Vagina (tissue), 2 donors: Measurements from ENCODE around the gene ABCF2. TPM values are rescaled to one million over a fixed set of nuclear protein-coding genes. Genes with fewer than 3 reads are reported as not detected.

ENCODE experiments used
- DNase-seq, 2 donors: peaks; one replicate each; pipeline ENCODE4 v3.0.0-alpha.2; 2017; ENCODE audit errors: extremely low spot score in 2 of 2
- H3K27ac ChIP-seq: fragments of 200-600 bp; sonication (generic); one replicate; pipeline ENCODE4 v1.5.1; 2019
- H3K27me3 ChIP-seq: fragments of 200-600 bp; sonication (generic); one replicate; pipeline ENCODE4 v1.5.1; 2019
- H3K36me3 ChIP-seq, 2 donors: fragments of 200-600 bp; sonication (generic); one replicate each; pipeline ENCODE4 v1.5.1; 2017 to 2019
- H3K4me1 ChIP-seq: fragments of 200-600 bp; sonication (generic); one replicate; pipeline ENCODE4 v1.5.1; 2019
- H3K4me3 ChIP-seq, 2 donors: fragments of 200-600 bp; sonication (generic); 1 replicate in 1 of 2; 2 replicates in 1 of 2; pipeline ENCODE4 v1.5.1; 2016 to 2019
- H3K9me3 ChIP-seq: fragments of 200-600 bp; sonication (generic); one replicate; pipeline ENCODE4 v1.5.1; 2019
- CTCF ChIP-seq, 3 experiments: fragments of 450-650 bp in 2 of 3; fragments of 200-600 bp in 1 of 3; sonication (generic) in 1 of 3; IDR thresholded peaks; one replicate each; pipeline ENCODE4 v1.5.1; 2017 to 2019; ENCODE audit warnings: antibody characterized with exemption in 3 of 3, mild to moderate bottlenecking in 2 of 3, moderate library complexity in 2 of 3
- POLR2A ChIP-seq, 2 donors: fragments of 450-650 bp; IDR thresholded peaks; one replicate each; pipeline ENCODE4 v1.6.1; 2017; ENCODE audit warnings: antibody characterized with exemption in 2 of 2, mild to moderate bottlenecking in 2 of 2, moderate library complexity in 2 of 2
- POLR2AphosphoS5 ChIP-seq, 2 donors: sonication (generic); formaldehyde crosslinking; IDR thresholded peaks; one replicate each; pipeline ENCODE4 v1.9.0; 2017; ENCODE audit warnings: antibody characterized with exemption in 2 of 2, mild to moderate bottlenecking in 2 of 2, low read depth in 1 of 2; ENCODE audit not compliant: insufficient read depth in 1 of 2
- intact Hi-C: fragments of 100-400 bp; cut with DNase I; formaldehyde crosslinking; loops from one replicate; pipeline ENCODE4 v1.15.1; 2023
- total RNA-seq: library from RNA; depleted of rRNA; stranded (reverse); fragments of >200 nt; gene quantifications from one replicate; pipeline ENCODE4 v1.2.3, GENCODE V29; 2016

Gene ABCF2
- total RNA-seq, 1 donor from 2014 or later, result 25.3 TPM

- Histone ChIP-seq H3K27me3 (no peaks in the 10 kb centered on the region), H3K4me1 (peaks cover 63% of the 10 kb centered on the region), H3K4me3 (peak overlapping the region; percentile 36 to 47), H3K9me3 (no peaks in the 10 kb centered on the region), H3K36me3 (no peaks in the 10 kb centered on the region), H3K27ac (peak overlapping the region; percentile 94)
- intact Hi-C loops, result loop anchor here (5.0 kb wide), 1 partner anchor 57 kb away; no protein-coding TSS in a partner anchor
- no peak for DNase-seq
- no peak for TF ChIP-seq POLR2A (IDR thresholded peaks at IDR 0.05)
- no peak for TF ChIP-seq POLR2AphosphoS5 (IDR thresholded peaks at IDR 0.05; ENCODE audit: insufficient read depth in 1 of 2, low read depth in 1 of 2)
- no peak for TF ChIP-seq CTCF (IDR thresholded peaks at IDR 0.05)
Measured at GRCh38 chr7:151244841-151245346, 17.9 kb upstream of the ABCF2 start.

GRCh38 chr7:151244196-151244840 lies 17.3 kb upstream of the ABCF2 start:
- TF ChIP-seq CTCF (IDR thresholded peaks at IDR 0.05) (peak in 2 of 3 experiments; percentile 64 to 71), POLR2AphosphoS5 (IDR thresholded peaks at IDR 0.05; ENCODE audit: insufficient read depth in 1 of 2, low read depth in 1 of 2) (no peak), POLR2A (IDR thresholded peaks at IDR 0.05) (no peak)
- H3K27me3 ChIP-seq, result no peaks in the 10 kb centered on the region
- no peaks in the 10 kb centered on the region for H3K36me3 ChIP-seq
- intact Hi-C loops, result no loop called here
- H3K9me3 ChIP-seq, result no peaks in the 10 kb centered on the region
- H3K4me1 ChIP-seq, result peaks cover 57% of the 10 kb centered on the region
- no peak for DNase-seq
- H3K4me3 ChIP-seq, result no peak overlapping the region
- no peak overlapping the region for H3K27ac ChIP-seq

GRCh38 chr7:151243408-151244195 lies 16.6 kb upstream of the ABCF2 start:
- no peak for TF ChIP-seq POLR2A (IDR thresholded peaks at IDR 0.05)
- TF ChIP-seq POLR2AphosphoS5 (IDR thresholded peaks at IDR 0.05; ENCODE audit: insufficient read depth in 1 of 2, low read depth in 1 of 2), result no peak
- TF ChIP-seq CTCF (IDR thresholded peaks at IDR 0.05), result no peak
- Histone ChIP-seq H3K27ac (no peak overlapping the region), H3K4me3 (no peak overlapping the region), H3K36me3 (peaks cover 0 to 5% of the 10 kb centered on the region in 2 donors), H3K4me1 (peaks cover 56% of the 10 kb centered on the region), H3K27me3 (no peaks in the 10 kb centered on the region), H3K9me3 (no peaks in the 10 kb centered on the region)
- DNase-seq, result no peak
- intact Hi-C loops, result no loop called here

GRCh38 chr7:151243045-151243349 lies 16.0 kb upstream of the ABCF2 start:
- Histone ChIP-seq H3K27ac (no peak overlapping the region), H3K36me3 (peaks cover 0 to 11% of the 10 kb centered on the region in 2 donors), H3K9me3 (no peaks in the 10 kb centered on the region), H3K4me1 (peaks cover 52% of the 10 kb centered on the region), H3K27me3 (no peaks in the 10 kb centered on the region), H3K4me3 (no peak overlapping the region)
- intact Hi-C loops, result no loop called here
- TF ChIP-seq POLR2AphosphoS5 (IDR thresholded peaks at IDR 0.05; ENCODE audit: insufficient read depth in 1 of 2, low read depth in 1 of 2), result no peak
- no peak for TF ChIP-seq CTCF (IDR thresholded peaks at IDR 0.05)
- TF ChIP-seq POLR2A (IDR thresholded peaks at IDR 0.05), result no peak
- no peak for DNase-seq
